ENCODE results near the gene GTF3C1. TPM values are rescaled to one million over a fixed set of nuclear protein-coding genes. Genes with fewer than 3 reads are reported as not detected.
A peak's percentile ranks its signal among the peaks of the same experiment; 100 is the strongest.
"Not testable (repeated sequence)": the region's sequence is repeated elsewhere in the genome, so short reads cannot be mapped to it uniquely, and the experiment has no call there.

The GTF3C1 gene
- total and polyA plus RNA-seq, 4 donors = 33.5 to 84.0 (median 67.5) TPM

GRCh38 chr16:27458258-27458657 is 91.5 kb downstream of the GTF3C1 start:
- H3K9me3 ChIP-seq (ENCODE audit: control insufficient read depth in 4 of 4, insufficient read depth in 3 of 4, low read length in 3 of 4) = no peaks in the 10 kb centered on the region
- H3K4me1 ChIP-seq (ENCODE audit: control insufficient read depth in 5 of 5, insufficient read depth in 5 of 5, low read length in 5 of 5) = peaks cover 0 to 7% (median 0%) of the 10 kb centered on the region in 5 donors
- DNase-seq = no peak
- H3K27me3 ChIP-seq (ENCODE audit: control insufficient read depth in 3 of 3, insufficient read depth in 3 of 3, low read length in 2 of 3) = no peaks in the 10 kb centered on the region
- no peak overlapping the region for H3K9ac ChIP-seq (ENCODE audit: insufficient read depth in 1 of 2, low read length in 2 of 2)
- TF ChIP-seq CTCF (IDR thresholded peaks at IDR 0.05; ENCODE audit: control extremely low read depth, extremely low read depth) = no peak
- H3K4me3 ChIP-seq = no peak overlapping the region
- ATAC-seq (ENCODE audit: insufficient read depth, low FRiP score) = no peak
- peaks cover under 1 to 37% (median 15%) of the 10 kb centered on the region in 4 donors for H3K36me3 ChIP-seq (ENCODE audit: control insufficient read depth in 4 of 4, insufficient read depth in 4 of 4, low read length in 4 of 4)
- 64 to 65% methylated on average over 5 of the region's 5 CpGs for WGBS, 2 donors
- H3K27ac ChIP-seq (ENCODE audit: low read depth in 1 of 2, low read length in 1 of 2) = no peak overlapping the region

DNA sequence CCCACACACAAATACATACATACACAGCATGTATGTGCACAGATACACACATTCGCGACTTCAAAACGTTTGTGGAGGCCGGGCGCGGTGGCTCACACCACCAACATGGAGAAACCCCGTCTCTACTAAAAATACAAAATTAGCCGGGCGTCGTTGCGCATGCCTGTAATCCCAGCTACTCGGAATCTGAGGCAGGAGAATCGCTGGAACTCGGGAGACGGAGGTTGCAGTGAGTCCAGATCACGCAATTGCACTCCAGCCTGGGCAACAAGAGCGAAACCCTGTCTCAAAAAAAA is 92.2 kb downstream of the GTF3C1 start:
- DNase-seq; H3K27ac ChIP-seq (ENCODE audit: low read depth in 1 of 2, low read length in 1 of 2); H3K4me1 ChIP-seq (ENCODE audit: control insufficient read depth in 5 of 5, insufficient read depth in 5 of 5, low read length in 5 of 5); ATAC-seq (ENCODE audit: insufficient read depth, low FRiP score); H3K9me3 ChIP-seq (ENCODE audit: control insufficient read depth in 4 of 4, insufficient read depth in 3 of 4, low read length in 3 of 4); H3K27me3 ChIP-seq (ENCODE audit: control insufficient read depth in 3 of 3, insufficient read depth in 3 of 3, low read length in 2 of 3); H3K9ac ChIP-seq (ENCODE audit: insufficient read depth in 1 of 2, low read length in 2 of 2); H3K4me3 ChIP-seq: not testable (repeated sequence)
- peaks cover 0 to 30% (median 14%) of the 10 kb centered on the region in 4 donors for H3K36me3 ChIP-seq (ENCODE audit: control insufficient read depth in 4 of 4, insufficient read depth in 4 of 4, low read length in 4 of 4)
- 93 to 95% methylated on average over 17 of the region's 17 CpGs for WGBS, 2 donors

DNA sequence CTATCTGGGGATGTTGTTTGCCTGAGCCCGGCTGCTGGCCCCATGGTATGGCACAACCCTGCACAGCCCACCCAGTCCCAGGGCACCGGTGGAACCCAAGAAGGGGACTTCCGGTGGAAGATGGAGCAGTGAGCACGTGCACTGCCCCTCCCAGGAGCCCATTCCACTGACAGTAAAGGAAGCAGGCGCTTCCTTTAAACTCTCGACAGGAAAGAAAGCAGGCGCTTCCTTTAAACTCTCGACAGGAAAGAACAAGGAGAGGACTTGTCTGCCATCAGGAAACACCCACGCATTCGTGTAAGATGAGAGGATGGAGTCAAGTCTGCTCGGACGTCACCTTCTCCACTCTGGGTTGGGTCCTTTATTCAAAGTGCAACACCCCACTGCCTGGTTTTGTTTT is 94.0 kb downstream of the GTF3C1 start:
- H3K4me1 ChIP-seq (ENCODE audit: control insufficient read depth in 5 of 5, insufficient read depth in 5 of 5, low read length in 5 of 5) = peaks cover 0 to 4% (median 0%) of the 10 kb centered on the region in 5 donors
- H3K4me3 ChIP-seq = no peak overlapping the region
- WGBS, 2 donors = 12 to 25% methylated on average over 12 of the region's 12 CpGs
- peak in 2 of 3 donors; percentile 14 to 58 for DNase-seq
- no peak for TF ChIP-seq CTCF (IDR thresholded peaks at IDR 0.05; ENCODE audit: control extremely low read depth, extremely low read depth)
- no peaks in the 10 kb centered on the region for H3K9me3 ChIP-seq (ENCODE audit: control insufficient read depth in 4 of 4, insufficient read depth in 3 of 4, low read length in 3 of 4)
- H3K36me3 ChIP-seq (ENCODE audit: control insufficient read depth in 4 of 4, insufficient read depth in 4 of 4, low read length in 4 of 4) = peaks cover 0 to 11% (median 6%) of the 10 kb centered on the region in 4 donors
- H3K27me3 ChIP-seq (ENCODE audit: control insufficient read depth in 3 of 3, insufficient read depth in 3 of 3, low read length in 2 of 3) = no peaks in the 10 kb centered on the region
- H3K9ac ChIP-seq (ENCODE audit: insufficient read depth in 1 of 2, low read length in 2 of 2) = no peak overlapping the region
- no peak for ATAC-seq (ENCODE audit: insufficient read depth, low FRiP score)
- peak overlapping the region in 1 of 2 donors; percentile 71 for H3K27ac ChIP-seq (ENCODE audit: low read depth in 1 of 2, low read length in 1 of 2)

DNA sequence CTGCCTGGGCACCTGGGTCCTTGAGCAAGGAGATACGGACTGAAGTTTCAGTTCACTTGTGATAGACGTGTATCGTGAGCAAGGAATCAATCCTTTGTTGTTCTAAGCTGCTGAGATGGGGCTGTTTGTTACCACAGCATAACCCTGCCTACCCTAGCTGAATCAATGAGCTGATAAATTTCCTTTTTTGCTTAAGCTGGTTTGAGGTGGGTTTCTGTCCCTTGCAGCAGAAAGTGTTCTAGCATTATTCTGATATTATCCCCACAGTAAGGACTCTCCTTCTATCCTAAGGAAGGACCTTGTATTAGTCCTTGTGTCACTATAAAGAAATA is 96.3 kb downstream of the GTF3C1 start:
- no peak for TF ChIP-seq CTCF (IDR thresholded peaks at IDR 0.05; ENCODE audit: control extremely low read depth, extremely low read depth)
- WGBS, 2 donors = 92% methylated on average over 3 of the region's 3 CpGs
- no peak for ATAC-seq (ENCODE audit: insufficient read depth, low FRiP score)

More for the DNA sequence above, 96.3 kb downstream of the GTF3C1 start:
- peaks cover 0 to 2% (median 0%) of the 10 kb centered on the region in 4 donors for H3K36me3 ChIP-seq (ENCODE audit: control insufficient read depth in 4 of 4, insufficient read depth in 4 of 4, low read length in 4 of 4)
- no peak overlapping the region for H3K4me3 ChIP-seq
- no peak for DNase-seq
- H3K9me3 ChIP-seq (ENCODE audit: control insufficient read depth in 4 of 4, insufficient read depth in 3 of 4, low read length in 3 of 4) = peaks cover 0 to 3% (median 0%) of the 10 kb centered on the region in 4 donors
- peaks cover 0 to 16% (median 8%) of the 10 kb centered on the region in 5 donors for H3K4me1 ChIP-seq (ENCODE audit: control insufficient read depth in 5 of 5, insufficient read depth in 5 of 5, low read length in 5 of 5)
- H3K27ac ChIP-seq (ENCODE audit: low read depth in 1 of 2, low read length in 1 of 2) = no peak overlapping the region
- peaks cover 0 to 4% (median 0%) of the 10 kb centered on the region in 3 donors for H3K27me3 ChIP-seq (ENCODE audit: control insufficient read depth in 3 of 3, insufficient read depth in 3 of 3, low read length in 2 of 3)
- H3K9ac ChIP-seq (ENCODE audit: insufficient read depth in 1 of 2, low read length in 2 of 2) = no peak overlapping the region

All from lung (tissue), 12 donors.